GM12878 (cell line): ENCODE data around the gene IRAK2. TPM values are rescaled to one million over a fixed set of nuclear protein-coding genes. Genes with fewer than 3 reads are reported as not detected.
A peak's percentile ranks its signal among the peaks of the same experiment; 100 is the strongest.

Source experiments
- ATAC-seq: fragments of 200-7000 bp; cut with Tn5 transposase; 3 replicates; pipeline ENCODE4 v1.9.1; 2020; ENCODE audit warnings: mild to moderate bottlenecking, moderate library complexity
- BruUV-seq: library from RNA; stranded (reverse); fragments of 400-500 nt; replicated peaks from 2 replicates; lab custom pipeline; 2021; lab: Mats Ljungman, UMichigan
- CTCF ChIA-PET: fragments of 300-600 bp; sonication (Branson Sonifier 250); formaldehyde crosslinking; extraction: SDS; loops from one replicate; lab custom pipeline; 2021; ENCODE audit warnings: inconsistent platforms; lab: Yijun Ruan, JAX
- POLR2A ChIA-PET: fragments of 350-600 bp; formaldehyde crosslinking; extraction: SDS; loops from one replicate; lab custom pipeline; 2021; ENCODE audit warnings: inconsistent platforms; lab: Charles Lee
- RAD21 ChIA-PET: fragments of 300-600 bp; sonication (Branson Sonifier 250); formaldehyde crosslinking; loops from one replicate; lab custom pipeline; 2023; ENCODE audit warnings: antibody characterized with exemption; ENCODE audit not compliant: unreplicated experiment; lab: Charles Lee
- SMC1A ChIA-PET: fragments of 300-600 bp; sonication (Branson Sonifier 250); formaldehyde crosslinking; loops from one replicate; lab custom pipeline; 2023; ENCODE audit not compliant: unreplicated experiment, uncharacterized antibody; lab: Charles Lee
- DNase-seq: peaks from one replicate; pipeline ENCODE4 v3.0.0-alpha.2; 2011; ENCODE audit warnings: low read depth, low spot score
- FAIRE-seq: peaks from 3 replicates; lab custom pipeline; 2011; peaks lifted over from hg19 to GRCh38; lab: Jason Lieb, UNC
- H2AFZ ChIP-seq: 2 replicates; pipeline ENCODE4 v1.6.0; 2011; ENCODE audit warnings: low read depth, low read length, control low read depth; ENCODE audit not compliant: control insufficient read depth
- H3K27ac ChIP-seq: 2 replicates; pipeline ENCODE4 v1.5.1; 2011; ENCODE audit warnings: control low read depth; ENCODE audit not compliant: control insufficient read depth, insufficient read depth
- H3K27me3 ChIP-seq, 2 experiments: replicated peaks in 1 of 2; 2 replicates each; pipeline versions ENCODE4 v1.6.0 to v1.6.1; 2011; ENCODE audit warnings: low read length in 1 of 2; ENCODE audit not compliant: control insufficient read depth in 2 of 2, insufficient read depth in 2 of 2
- H3K36me3 ChIP-seq, 2 experiments: 2 replicates each; pipeline ENCODE4 v1.5.1; 2011; ENCODE audit warnings: low read length in 1 of 2; ENCODE audit not compliant: control insufficient read depth in 2 of 2, insufficient read depth in 2 of 2
- H3K4me1 ChIP-seq: 2 replicates; pipeline ENCODE4 v1.6.1; 2011; ENCODE audit warnings: mild to moderate bottlenecking, low read length, moderate library complexity, mixed read lengths; ENCODE audit not compliant: control insufficient read depth, insufficient read depth
- H3K4me2 ChIP-seq: 2 replicates; pipeline ENCODE4 v1.6.0; 2011; ENCODE audit warnings: control low read depth; ENCODE audit not compliant: control insufficient read depth, insufficient read depth
- H3K4me3 ChIP-seq: fragments of 200-600 bp; sonication (generic); 2 replicates; pipeline ENCODE4 v1.5.1; 2016
- H3K79me2 ChIP-seq: 2 replicates; pipeline ENCODE4 v1.6.0; 2011; ENCODE audit warnings: low read length; ENCODE audit not compliant: control insufficient read depth, insufficient read depth
- H3K9ac ChIP-seq: 2 replicates; pipeline ENCODE4 v1.8.0; 2011; ENCODE audit warnings: low read length, control low read depth, mixed read lengths; ENCODE audit not compliant: control insufficient read depth, insufficient read depth
- H3K9me3 ChIP-seq: replicated peaks from 3 replicates; pipeline ENCODE4 v1.5.1; 2011; ENCODE audit warnings: mild to moderate bottlenecking, low read length; ENCODE audit not compliant: control insufficient read depth, insufficient read depth
- H4K20me1 ChIP-seq: 2 replicates; pipeline ENCODE4 v1.6.0; 2011; ENCODE audit not compliant: control insufficient read depth, insufficient read depth
- CBX5 ChIP-seq: sonication (generic); IDR thresholded peaks from 2 replicates; pipeline ENCODE4 v1.6.1; 2016; ENCODE audit warnings: low read depth, moderate library complexity, mild to moderate bottlenecking, inconsistent platforms
- ESRRA ChIP-seq: IDR thresholded peaks from 2 replicates; pipeline ENCODE4 v1.6.1; 2012; ENCODE audit warnings: mild to moderate bottlenecking, low read length, improper control_type of control experiment
- HDAC2 ChIP-seq: fragments of 200-600 bp; sonication (generic); IDR thresholded peaks from 2 replicates; pipeline ENCODE4 v1.6.1; 2017
- KAT2A ChIP-seq: conservative IDR thresholded peaks from 2 replicates; pipeline ENCODE4 v1.6.1; 2011; ENCODE audit warnings: low read depth, low read length; ENCODE audit not compliant: control insufficient read depth
- KLF5 ChIP-seq: fragments of 450-650 bp; IDR thresholded peaks from 2 replicates; pipeline ENCODE4 v1.6.1; 2014; ENCODE audit warnings: mild to moderate bottlenecking; ENCODE audit not compliant: partially characterized antibody
- SMC3 ChIP-seq: IDR thresholded peaks from 2 replicates; pipeline ENCODE4 v1.6.1; 2011; ENCODE audit warnings: low read length, improper control_type of control experiment, borderline replicate concordance
- YBX1 ChIP-seq: fragments of 450-650 bp; IDR thresholded peaks from 2 replicates; pipeline ENCODE4 v1.6.1; 2016; ENCODE audit warnings: antibody characterized with exemption
- WGBS: methylation state at CpG from one replicate; pipeline ENCODE4 v1.1.6; 2016; ENCODE audit warnings: low lambda C conversion rate; ENCODE audit not compliant: insufficient replicate concordance, insufficient coverage; ENCODE audit errors: missing lambda C conversion rate; 5-methylcytosine and 5-hydroxymethylcytosine counted together
- in situ Hi-C: fragments of 300-500 bp; cut with MboI; formaldehyde crosslinking; loops from 9 replicates; pipeline ENCODE4 v1.14.3; 2018; ENCODE audit warnings: mixed read lengths
- intact Hi-C: fragments of 100-400 bp; cut with micrococcal nuclease; formaldehyde crosslinking; loops from one replicate; pipeline ENCODE4 v1.14.2; 2022; ENCODE audit not compliant: unreplicated experiment
- polyA plus RNA-seq, 11 experiments: library from polyadenylated mRNA; depleted of rRNA in 4 of 11; unstranded in 6 of 11; stranded (reverse) in 5 of 11; fragments of >200 nt; fragmentation: Nextera tagmentation in 4 of 11; fragmentation: Illumina TruSeq in 1 of 11; extraction: Ambion mirVana in 4 of 11; extraction: Trizol in 1 of 11; gene quantifications; 1 replicate in 1 of 11; 2 replicates in 10 of 11; pipeline versions ENCODE4 v1.2.1 to v1.2.3, GENCODE V29; 2011 to 2016; ENCODE audit warnings: inconsistent platforms in 2 of 11, missing spikeins in 2 of 11, low read depth in 1 of 11
- total RNA-seq, 4 experiments: library from RNA; depleted of rRNA in 3 of 4; stranded (reverse); fragments of >200 nt in 3 of 4; fragmentation: Illumina TruSeq in 1 of 4; extraction: Trizol in 1 of 4; gene quantifications; 2 replicates each; pipeline versions ENCODE4 v1.2.1 to v1.2.3, GENCODE V29; 2013 to 2021
- TF ChIP-seq, protein P1 (sequence below): fragments of 450-650 bp; IDR thresholded peaks from 2 replicates; pipeline ENCODE4 v1.6.1; 2016; ENCODE audit warnings: mild to moderate bottlenecking

Gene IRAK2
- total and polyA plus RNA-seq, 10 of the 15 experiments (the other 5 are each of a cell fraction or from before 2014, with no cell fraction given): 0.48 to 5.7 (median 4.5) TPM

DNA sequence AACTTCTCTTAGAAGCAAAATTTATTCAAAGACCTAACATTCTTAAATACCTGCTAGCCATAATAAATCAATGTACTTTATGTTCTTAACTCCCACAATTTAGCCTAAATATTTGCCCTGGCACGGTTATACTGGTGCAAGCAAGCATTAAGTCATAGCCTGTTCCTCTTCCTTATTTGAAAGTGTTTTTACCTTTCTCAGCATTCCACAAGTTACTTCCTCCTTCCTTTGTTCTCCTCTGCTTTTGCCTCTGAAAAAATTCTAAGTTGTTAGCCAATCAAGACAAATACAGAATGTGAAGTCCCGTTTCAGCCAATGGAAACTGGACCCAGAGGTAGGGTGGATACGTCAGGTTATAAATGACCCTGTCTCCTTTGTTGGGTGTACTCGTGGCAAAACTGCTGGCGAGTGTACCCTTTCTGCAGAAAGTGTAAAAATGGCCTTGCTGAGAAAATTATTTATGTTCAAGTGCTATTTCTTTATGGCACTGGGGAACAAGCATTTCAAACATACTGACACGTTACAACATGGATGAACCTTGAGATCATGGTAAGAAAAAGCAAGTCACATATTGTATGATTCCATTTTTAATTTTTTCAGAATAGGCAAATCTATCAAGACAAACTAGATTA is 80.5 kb downstream of the IRAK2 start:
- ATAC-seq: no peak
- ChIA-PET POLR2A (no interaction called here), CTCF (no interaction called here), RAD21 (no interaction called here), SMC1A (no interaction called here)
- Histone ChIP-seq H3K27me3 (no peaks in the 10 kb centered on the region), H3K9me3 (peaks cover 12% of the 10 kb centered on the region), H3K27ac (no peak overlapping the region), H4K20me1 (no peaks in the 10 kb centered on the region), H3K4me1 (peaks cover 13% of the 10 kb centered on the region), H2AFZ (no peak overlapping the region), H3K4me3 (no peak overlapping the region), H3K4me2 (no peak overlapping the region), H3K79me2 (peaks cover 20% of the 10 kb centered on the region), H3K9ac (no peak overlapping the region), H3K36me3 (no peaks in the 10 kb centered on the region)
- BruUV-seq: no TSS peak
- no peak for FAIRE-seq
- in situ Hi-C loops (no loop called here), intact Hi-C loops (no loop called here)
- TF ChIP-seq ESRRA: no peak
- TF ChIP-seq HDAC2: no peak
- TF ChIP-seq CBX5: peak; percentile 99
- TF ChIP-seq KLF5: peak; percentile 55
- TF ChIP-seq SMC3: no peak
- no peak for TF ChIP-seq YBX1
- WGBS: 92% methylated on average over 6 of the region's 6 CpGs
- DNase-seq: no peak

DNA sequence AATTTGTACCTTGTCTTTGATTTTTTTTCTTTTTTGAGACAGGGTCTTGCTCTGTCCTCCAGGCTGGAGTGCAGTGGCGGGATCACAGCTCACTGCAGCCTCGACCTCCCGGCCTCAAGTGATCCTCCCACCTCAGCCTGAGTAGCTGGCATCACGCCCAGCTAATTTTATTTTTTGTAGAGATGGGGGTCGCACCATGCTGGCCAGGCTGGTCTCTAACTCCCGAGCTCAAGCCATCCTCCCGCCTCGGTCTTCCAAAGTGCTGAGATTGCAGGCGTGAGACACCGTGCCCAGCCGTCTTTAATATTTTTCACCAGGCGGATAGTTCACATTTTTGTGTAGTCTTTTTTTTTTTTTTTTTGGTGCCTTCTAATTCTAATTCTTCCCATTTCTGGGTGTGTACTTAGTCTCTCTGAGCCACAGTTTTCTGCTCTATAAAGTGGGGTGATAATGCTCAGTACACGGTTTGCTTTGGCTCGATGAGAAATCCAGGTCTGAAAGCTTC is 83.0 kb downstream of the IRAK2 start:
- ChIA-PET RAD21 (interaction anchor here (0.6 to 1.9 kb wide), 9 partner anchors 14 to 314 kb away, joined by 3 to 11 read pairs (median 4); partner anchors contain the start of genes CRELD1, GHRL and SEC13), POLR2A (interaction anchor here (0.7 to 1.9 kb wide), 11 partner anchors 14 to 404 kb away, joined by 3 to 11 read pairs (median 5); partner anchors contain the start of genes CRELD1, RPUSD3 and SEC13), CTCF (interaction anchor here (0.5 to 1.7 kb wide), 11 partner anchors 10 to 965 kb away, joined by 3 to 5 read pairs (median 4); partner anchors contain the start of gene IRAK2), SMC1A (interaction anchor here (0.7 to 1.3 kb wide), 9 partner anchors 15 to 854 kb away, joined by 3 to 6 read pairs (median 3); partner anchors contain the start of genes CRELD1 and GHRL)
- Histone ChIP-seq H4K20me1 (no peaks in the 10 kb centered on the region), H3K27me3 (no peaks in the 10 kb centered on the region), H2AFZ (peak overlapping the region; percentile 88), H3K4me3 (no peak overlapping the region), H3K4me1 (peaks cover 6% of the 10 kb centered on the region), H3K27ac (peak overlapping the region; percentile 63), H3K9me3 (peaks cover 12% of the 10 kb centered on the region), H3K4me2 (peak overlapping the region; percentile 79), H3K79me2 (peaks cover 38% of the 10 kb centered on the region), H3K36me3 (0 out of 4 replicates have a peak, but pooled peaks cover 0 to 3% of the 10 kb centered on the region in 2 experiments), H3K9ac (peak overlapping the region; percentile 79; the same call in 1 of the 2 replicates)
- ATAC-seq (no peak), DNase-seq (no peak), FAIRE-seq (no peak)
- TF ChIP-seq, protein P1, sequence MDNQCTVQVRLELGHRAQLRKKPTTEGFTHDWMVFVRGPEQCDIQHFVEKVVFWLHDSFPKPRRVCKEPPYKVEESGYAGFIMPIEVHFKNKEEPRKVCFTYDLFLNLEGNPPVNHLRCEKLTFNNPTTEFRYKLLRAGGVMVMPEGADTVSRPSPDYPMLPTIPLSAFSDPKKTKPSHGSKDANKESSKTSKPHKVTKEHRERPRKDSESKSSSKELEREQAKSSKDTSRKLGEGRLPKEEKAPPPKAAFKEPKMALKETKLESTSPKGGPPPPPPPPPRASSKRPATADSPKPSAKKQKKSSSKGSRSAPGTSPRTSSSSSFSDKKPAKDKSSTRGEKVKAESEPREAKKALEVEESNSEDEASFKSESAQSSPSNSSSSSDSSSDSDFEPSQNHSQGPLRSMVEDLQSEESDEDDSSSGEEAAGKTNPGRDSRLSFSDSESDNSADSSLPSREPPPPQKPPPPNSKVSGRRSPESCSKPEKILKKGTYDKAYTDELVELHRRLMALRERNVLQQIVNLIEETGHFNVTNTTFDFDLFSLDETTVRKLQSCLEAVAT: peak; percentile 43; the same call in 1 of the 2 replicates
- no peak for TF ChIP-seq KAT2A
- BruUV-seq: no TSS peak
- 68% methylated on average over 14 of the region's 14 CpGs for WGBS
- intact Hi-C loops: loop anchor here (1.0 kb wide), 2 partner anchors 45 to 48 kb away; partner anchors contain the start of gene GHRL
- in situ Hi-C loops: no loop called here
